Measurements from ENCODE around the gene SYCE1.
"Not testable (repeated sequence)": the region's sequence is repeated elsewhere in the genome, so short reads cannot be mapped to it uniquely, and the experiment has no call there.

SYCE1 gene

GRCh38 chr10:133565441-133566294 is at the start of gene SYCE1:
TSS of gene SYCE1 (minus strand) at chr10:133565583. CDS start at chr10:133565529, 54 bp downstream.
- DNase-seq, result no peak

GRCh38 chr10:133614830-133615580 is 49.6 kb upstream of the SYCE1 start:
- DNase-seq, result no peak

- DNase-seq, result no peak
Measured at GRCh38 chr10:133613699-133614098, 48.3 kb upstream of the SYCE1 start.

- no peak for DNase-seq
Measured at GRCh38 chr10:133611079-133611478, 45.7 kb upstream of the SYCE1 start.

DNA sequence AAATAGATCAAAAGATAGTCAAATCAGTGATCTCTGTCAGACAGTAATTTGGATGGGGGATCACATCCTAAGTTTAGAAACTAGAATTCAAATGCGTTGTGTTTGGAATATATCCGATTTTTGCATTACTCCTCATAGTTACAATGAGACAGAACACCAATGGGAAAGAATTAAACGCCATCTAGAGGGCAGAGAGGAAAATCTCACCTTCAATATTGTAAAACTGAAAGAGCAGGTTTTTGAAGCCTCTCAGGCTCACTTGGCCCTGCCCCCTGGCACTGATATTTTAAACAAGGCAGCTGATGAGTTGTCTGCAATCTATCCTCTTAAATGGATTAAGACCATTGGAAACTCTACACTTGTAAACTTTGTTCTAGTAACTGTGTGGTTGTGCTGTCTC is 43.5 kb upstream of the SYCE1 start:
- DNase-seq, result no peak

- DNase-seq, result not testable (repeated sequence)
Measured at GRCh38 chr10:133603434-133603833, 38.1 kb upstream of the SYCE1 start.

DNA sequence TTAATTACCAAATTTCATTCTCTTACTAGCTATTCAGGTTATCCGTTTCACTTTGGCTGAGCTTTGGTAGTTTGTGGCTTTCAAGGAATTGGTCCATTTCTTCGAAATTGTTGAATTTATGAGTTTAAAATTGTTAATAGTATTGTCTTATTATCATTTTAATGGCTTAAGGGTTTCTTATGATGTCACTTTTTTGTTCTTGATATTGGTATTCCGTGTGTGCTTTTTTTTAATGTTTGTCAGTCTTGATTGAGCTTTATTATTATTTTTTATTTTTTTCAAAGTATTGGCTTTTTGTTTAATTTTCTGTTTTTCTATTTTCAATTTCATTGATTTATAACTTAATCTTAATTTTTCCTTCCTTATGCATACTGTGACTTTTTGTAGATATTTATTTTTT is 35.3 kb upstream of the SYCE1 start:
- no peak for DNase-seq

DNA sequence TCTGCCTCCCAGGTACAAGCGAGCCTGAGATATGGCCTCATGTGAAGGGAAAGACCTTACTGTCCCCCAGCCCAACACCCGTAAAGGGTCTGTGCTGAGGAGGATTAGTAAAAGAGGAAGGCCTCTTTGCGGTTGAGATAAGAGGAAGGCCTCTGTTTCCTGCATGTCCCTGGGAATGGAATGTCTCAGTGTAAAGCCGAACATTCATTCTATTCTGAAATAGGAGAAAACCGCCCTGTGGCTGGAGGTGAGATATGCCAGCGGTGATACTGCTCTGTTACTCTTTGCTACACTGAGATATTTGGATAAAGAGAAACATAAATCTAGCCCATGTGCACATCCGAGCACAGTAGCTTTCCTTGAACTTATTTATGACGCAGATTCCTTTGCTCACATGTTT is 34.5 kb upstream of the SYCE1 start:
- not testable (repeated sequence) for DNase-seq

- DNase-seq, result no peak
Measured at GRCh38 chr10:133592716-133593115, 27.3 kb upstream of the SYCE1 start.

DNA sequence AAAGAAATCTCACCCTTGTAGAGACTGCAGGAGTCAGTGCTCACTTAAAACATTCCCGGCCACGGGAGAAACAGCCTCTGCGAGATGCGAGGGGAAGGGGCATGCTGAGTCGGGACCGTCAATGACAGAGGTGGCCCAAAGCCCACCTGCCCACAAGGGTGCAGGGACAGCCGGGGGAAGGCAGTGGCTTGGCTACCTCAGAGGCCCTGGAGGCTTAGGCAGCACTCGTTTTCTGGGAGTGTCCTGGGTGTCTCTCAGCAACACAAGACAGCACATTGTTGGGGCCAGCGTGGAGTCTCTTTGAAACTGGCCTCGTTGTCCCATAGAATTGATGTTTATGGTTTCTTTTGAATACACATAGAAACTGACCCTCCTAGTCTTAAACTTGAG is 25.6 kb upstream of the SYCE1 start:
- DNase-seq, result no peak

GRCh38 chr10:133590226-133590969 is 25.0 kb upstream of the SYCE1 start:
- no peak for DNase-seq

DNA sequence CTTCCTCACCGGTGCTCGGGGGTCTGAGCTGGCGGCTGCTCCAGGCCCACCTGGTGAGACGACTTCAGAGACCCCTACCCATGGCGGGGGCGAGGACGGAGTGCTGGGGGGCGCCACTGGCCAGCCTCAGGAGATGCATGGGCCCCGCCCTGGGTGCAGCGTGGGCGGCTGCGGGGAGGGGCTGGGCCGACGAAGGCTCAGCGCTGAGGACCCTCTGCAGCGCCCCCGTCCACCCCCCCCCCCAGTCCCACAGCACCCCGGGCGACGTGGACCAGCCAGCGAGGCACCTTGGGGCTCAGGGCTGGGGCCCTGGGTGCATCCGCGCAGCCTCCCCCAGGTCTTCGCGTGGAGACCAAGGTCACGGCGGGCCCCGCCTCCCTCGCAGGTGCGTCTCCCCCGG is 11.7 kb upstream of the SYCE1 start:
- not testable (repeated sequence) for DNase-seq

DNA sequence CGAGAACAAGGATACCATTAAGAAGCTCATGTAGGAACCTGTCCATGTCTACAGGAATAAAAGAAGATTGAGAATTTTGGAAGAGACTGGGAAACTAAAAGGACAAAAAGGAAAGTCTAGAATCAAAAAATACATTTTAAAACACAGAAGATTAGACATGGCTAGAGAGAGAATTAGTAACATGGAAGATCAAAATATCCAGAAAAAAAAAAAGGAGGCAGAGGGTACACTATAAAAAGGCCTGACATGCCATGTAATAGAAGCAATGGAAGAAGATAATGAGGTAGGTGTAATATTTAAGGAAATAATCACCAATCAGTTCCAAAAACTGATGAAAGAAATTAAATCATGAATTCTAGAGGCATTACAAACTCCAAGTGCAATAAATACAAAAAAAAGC is 8.1 kb upstream of the SYCE1 start:
- DNase-seq, result not testable (repeated sequence)

DNA sequence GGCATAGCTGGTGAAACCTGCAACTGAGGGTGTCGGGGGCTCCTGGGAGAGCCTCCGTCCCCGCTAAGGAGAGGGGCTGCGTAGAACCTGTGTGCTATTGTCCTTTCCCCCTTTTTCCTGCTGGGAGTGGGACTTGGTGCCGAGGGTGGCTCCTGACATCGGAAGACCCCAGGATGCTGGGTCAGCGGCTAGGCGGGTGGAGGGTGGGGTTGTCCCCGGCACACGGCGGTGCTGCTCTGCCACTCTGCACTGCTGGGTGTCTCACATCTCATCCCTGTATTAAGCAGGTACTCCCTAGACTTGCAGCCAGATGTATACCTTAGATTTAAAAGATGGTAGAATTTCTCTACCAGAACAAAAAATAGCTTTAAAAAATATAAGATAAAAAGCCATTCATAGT is 6.7 kb upstream of the SYCE1 start:
- not testable (repeated sequence) for DNase-seq

- not testable (repeated sequence) for DNase-seq
Measured at GRCh38 chr10:133569801-133570200, 4.4 kb upstream of the SYCE1 start.

GRCh38 chr10:133568831-133569527 is 3.6 kb upstream of the SYCE1 start:
- DNase-seq, result not testable (repeated sequence)

DNA sequence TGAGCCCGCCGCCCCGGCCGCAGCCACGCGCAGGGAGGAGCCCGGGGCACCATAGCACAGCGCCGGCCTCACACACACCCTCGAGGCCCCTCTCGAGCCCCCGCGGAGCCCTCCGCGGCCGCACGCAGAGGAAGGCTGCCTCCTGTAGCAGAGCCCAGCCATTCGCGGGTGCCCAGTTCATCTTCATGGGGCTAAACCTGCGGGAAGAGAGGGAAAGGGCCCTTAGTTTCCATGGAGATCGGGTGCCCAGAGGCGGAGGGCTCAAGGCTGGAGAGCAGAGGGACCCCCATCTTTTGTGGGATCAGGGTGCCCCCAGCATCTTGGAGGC is 2.9 kb upstream of the SYCE1 start:
- DNase-seq, result no peak

GRCh38 chr10:133567609-133568286 is 2.4 kb upstream of the SYCE1 start:
- no peak for DNase-seq

GRCh38 chr10:133567119-133567518 is 1.7 kb upstream of the SYCE1 start:
- DNase-seq, result no peak

DNA sequence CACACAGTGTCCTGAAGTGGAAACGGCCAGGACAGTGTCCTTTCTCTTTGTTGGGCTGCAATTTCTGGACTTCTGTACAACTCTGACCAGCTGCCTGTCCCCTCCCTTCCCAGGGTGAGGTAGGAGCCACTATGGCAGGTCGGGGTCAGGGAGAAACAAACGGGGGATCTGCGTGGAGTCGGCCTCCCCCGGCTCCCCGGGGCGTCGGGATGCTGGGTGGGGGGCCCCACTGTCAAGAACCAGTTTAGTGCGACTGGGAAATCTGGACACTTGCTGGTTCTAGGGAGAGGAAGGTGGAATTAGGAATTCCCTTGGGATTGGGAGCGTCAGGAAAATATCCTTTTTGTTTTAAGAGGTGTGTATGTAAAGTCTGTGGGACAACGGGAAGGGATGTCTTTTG is 567 bp downstream of the SYCE1 start:
- no peak for DNase-seq

DNA sequence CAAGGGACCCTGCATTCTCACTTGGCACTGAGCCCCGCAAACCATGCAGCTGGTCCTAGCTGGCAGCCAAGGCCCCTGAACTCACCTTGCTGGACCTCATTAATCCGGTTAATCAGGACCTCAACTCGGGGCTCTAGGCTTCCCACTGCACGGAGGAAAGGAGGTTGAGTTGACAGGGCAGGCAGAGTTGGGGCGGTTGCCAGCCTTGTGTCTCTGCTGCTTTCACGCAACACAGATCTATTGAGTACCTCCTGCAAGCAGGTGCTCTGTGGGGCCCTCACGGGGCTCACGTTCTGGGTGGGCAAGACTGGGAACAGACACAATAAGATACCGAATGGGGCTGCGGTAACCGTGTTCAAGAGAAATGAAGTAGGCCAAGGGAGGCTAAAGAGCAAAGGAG is 6.2 kb downstream of the SYCE1 start:
- DNase-seq, result no peak

- DNase-seq, result no peak
Measured at GRCh38 chr10:133557381-133557780, 8.0 kb downstream of the SYCE1 start.

Data from activated CD8-positive, alpha-beta memory T cell treated with anti-CD3 and anti-CD28 coated beads for 24 hours (primary cell).